Erythroblast (primary cell): ENCODE measurements around the gene NAPG.

Experiments used
- GATA1 ChIP-seq: IDR thresholded peaks from 2 replicates; pipeline ENCODE4 v1.6.1; 2011; ENCODE audit warnings: low read depth, mild to moderate bottlenecking, control low read depth, low read length, moderate library complexity
- POLR2A ChIP-seq: IDR thresholded peaks from 2 replicates; pipeline ENCODE4 v1.6.1; 2011; ENCODE audit warnings: mild to moderate bottlenecking, low read length

- TF ChIP-seq POLR2A (no peak), GATA1 (no peak)
Measured at GRCh38 chr18:10536280-10536679, 10.5 kb downstream of the NAPG start.
